ENCODE data around the gene SRP14.
"Not testable (repeated sequence)": the region's sequence is repeated elsewhere in the genome, so short reads cannot be mapped to it uniquely, and the experiment has no call there.

Gene SRP14

DNA sequence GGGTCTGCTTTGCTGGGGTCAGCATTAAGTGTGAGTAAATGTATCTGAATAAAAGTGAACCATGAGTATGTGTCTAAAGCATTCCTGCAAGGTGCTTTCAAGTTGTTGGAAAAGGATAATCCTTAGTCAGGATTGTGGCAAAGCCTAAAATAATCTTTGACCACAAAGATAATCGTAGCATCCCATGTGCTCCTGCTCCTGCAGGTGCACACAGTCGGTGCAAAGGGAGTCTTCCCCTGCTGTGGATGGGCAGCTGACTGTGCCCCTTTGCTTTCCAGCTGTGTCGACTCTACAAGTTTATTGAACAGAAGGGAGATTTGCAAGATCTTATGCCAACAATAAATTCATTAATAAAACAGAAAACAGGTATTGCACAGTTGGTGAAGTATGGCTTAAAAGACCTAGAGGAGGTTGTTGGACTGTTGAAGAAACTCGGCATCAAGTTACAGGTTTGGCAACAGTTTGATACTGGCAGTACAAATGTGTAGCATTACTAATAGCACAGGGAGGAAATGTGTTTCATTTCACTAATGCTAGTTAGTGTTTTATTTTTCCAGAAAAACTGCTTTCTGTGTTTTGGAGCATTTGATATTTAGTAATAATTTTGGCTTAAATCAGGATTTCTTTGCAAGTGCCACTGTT is 22.6 kb downstream of the SRP14 start:
- DNase-seq: no peak

DNA sequence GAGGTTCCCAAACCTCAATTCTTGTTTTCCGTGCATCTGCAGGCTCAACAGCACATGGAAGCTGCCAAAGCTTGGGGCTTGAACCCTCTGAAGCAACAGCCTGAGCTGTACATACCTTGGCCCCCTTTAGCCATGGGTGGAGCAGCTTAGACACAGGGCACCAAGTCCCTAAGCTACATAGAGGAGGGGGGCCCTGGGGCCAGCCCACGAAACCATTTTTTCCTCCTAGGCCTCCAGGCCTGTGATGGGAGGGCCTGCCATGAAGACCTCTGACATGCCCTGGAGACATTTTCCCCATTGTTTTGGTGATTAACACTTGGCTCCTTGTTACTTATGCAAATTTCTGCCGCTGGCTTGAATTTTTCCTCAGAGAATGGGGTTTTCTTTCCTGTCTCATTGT is 24.6 kb downstream of the SRP14 start:
- no peak for DNase-seq

DNA sequence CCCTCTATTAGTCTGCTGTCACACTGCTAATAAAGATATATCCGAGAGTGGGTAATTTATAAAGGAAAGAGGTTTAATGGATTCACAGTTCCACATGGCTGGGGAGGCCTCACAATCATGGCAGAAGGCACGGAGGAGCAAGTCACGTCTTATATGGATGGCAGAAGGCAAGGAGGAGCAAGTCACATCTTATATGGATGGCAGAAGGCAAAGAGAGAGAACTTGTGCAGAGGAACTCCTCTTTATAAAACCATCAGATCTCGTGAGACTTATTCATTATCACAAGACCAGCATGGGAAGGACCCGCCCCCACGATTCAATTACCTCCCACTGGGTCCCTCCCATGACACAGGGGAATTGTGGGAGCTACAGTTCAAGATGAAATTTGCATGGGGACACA is 25.6 kb downstream of the SRP14 start:
- DNase-seq: not testable (repeated sequence)

DNA sequence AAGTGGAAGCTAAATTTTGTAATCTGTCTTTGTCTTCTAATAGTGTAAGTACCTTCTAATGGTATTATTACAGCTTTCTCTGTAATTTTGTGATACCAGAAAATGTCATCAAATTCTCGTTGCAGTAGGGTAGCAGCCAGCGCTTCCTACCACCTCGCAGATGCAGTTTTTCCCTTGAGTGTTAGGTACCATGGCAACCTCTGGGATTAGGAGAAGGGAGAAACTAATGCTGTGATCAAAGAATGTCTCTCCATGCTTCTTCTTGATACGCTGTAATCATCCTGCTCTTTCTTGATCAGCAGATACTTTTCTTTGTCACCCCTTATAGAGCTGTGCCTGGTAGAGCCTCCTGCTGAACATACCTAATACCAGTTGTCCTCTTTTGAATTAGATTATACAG is 27.7 kb downstream of the SRP14 start:
- DNase-seq: no peak

DNA sequence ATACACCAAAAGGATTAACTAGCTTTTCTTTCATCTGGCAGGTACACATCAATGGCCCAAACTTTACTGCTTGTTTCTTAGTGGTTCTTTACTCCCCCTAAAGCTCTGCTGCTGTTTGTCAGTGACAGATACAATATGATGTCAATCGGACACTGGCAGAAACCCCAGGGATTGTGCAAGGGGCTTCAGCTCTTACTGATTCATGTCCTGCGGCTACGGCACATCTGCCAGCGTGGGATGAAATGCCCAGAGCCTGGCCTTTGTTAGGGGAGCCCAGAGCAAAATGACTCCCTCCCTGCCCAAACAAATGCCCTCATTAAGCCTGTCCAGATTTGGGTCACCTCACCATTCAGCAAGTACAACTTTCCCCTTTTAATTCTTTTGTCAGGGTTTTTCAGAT is 28.3 kb downstream of the SRP14 start:
- no peak for DNase-seq

DNA sequence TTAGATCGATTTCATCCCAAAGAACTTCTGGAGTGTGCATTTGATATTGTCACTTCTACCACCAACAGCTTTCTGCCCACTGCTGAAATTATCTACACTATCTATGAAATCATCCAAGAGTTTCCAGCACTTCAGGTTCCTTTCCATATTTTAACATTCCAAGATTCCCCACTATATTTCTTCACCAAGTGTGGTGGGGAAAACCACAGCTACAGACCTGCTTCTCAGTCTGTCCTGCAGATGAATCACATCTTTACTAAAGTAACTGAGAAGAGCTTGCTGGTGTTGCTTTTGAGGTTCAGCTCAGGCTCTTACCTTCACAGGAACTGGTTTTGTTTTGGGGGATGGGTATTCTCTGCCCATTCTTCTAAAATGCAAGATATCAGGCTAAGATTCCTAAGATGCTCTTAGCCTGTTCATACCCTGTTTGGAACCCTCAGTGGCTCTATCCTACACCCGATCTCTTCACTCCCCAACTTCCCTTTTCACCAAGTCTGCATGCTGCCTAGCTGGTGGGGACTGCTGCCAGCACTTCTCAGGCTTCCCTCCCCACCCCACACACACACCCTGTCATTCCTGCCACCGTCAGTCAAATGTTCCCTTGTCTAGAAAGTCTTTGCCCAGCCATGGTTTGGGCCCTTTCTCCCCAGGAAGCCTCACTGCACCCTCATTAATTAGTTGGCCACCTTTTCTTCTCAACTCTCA is 30.8 kb downstream of the SRP14 start:
- no peak for DNase-seq

DNA sequence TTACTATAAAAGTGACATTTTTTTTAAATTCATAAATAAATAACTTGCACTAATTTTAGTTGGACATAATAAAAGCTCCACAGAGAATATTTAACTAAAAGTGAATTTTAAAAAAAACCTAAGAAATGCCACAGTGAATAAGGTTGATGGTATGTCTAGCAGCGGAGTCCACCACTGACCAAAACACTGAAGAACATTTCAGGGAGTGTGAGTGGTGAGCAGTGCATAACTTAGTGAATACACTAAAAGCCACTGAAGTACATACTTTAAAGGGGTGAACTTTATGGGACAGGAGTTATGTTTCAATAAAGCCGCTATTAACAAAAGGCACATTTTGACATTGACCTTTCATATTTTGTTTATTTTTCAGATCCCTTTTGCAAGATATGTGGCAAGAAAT is 32.3 kb downstream of the SRP14 start:
- no peak for DNase-seq

DNA sequence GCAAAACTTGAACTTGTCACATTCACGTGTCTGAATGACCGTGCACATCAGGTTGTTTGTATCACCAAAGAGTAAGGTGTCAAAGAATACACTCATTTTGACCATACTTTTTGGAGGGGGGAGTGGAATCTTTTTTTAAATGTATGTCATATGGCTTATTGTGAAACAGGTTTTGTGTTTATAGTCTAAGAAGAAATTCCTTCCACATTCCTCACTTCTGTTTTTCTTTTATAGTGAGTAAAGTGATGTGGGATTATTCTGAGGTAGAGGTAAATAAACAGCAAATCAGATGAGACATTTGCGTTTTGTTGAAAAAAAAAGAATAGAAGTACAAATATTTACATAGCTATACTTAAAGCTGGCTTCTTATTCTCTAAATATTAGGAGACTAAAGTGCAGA is 33.0 kb downstream of the SRP14 start:
- DNase-seq: no peak

DNA sequence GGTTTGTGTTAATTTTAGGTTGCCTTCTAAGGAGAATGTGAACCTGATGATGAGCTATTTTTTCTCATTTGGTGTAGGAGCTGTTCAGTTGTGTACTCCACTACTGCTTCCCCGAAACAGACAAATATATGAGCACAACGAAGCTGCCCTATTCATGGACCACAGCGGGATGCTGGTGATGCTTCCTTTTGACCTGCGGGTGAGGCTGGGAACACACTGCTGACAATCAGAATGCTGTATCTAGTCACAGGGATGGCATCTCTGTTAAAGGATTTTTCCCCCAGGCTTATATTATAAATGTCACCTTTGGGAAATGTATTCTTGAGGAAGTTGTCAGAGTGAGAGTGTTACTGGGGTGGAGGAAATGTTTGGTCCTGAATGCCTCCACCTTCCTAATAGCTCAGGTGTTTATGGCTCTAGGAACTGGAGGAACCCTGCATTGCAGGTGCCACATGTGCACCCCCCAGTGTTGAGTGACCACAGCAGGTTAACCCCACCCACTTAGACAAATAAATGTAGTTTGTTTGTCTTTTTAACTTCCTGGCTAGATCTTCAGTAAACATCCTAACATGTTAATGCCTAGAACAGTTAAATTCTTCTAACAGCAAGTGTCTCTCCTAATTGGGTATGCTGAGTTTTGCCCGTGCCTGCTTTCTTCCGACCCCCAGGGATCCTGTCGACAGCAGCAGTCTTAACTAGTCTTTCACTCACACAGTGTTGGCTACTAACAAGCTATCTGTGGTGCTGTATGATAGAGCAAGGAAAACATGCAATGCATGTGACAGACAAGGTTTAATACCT is 35.7 kb downstream of the SRP14 start:
- no peak for DNase-seq

DNA sequence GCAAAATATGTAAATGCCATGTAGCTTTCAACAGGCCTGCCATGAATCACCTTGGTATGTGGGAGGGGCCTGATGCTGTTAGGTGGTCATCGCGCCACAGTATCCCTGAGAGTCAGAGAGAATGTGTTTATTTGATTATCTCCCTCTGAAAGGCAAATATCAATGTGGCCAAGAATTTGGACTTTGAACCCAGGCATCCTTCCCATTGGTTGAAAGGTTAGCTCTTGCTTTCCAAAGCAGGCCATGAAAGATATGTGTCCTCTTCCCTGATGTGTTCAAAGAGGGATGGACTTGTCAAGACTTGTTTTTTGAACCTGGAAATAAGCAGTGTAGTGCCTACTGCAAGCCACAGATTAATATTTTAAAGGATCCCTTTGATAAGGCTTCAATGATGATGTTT is 36.7 kb downstream of the SRP14 start:
- no peak for DNase-seq

DNA sequence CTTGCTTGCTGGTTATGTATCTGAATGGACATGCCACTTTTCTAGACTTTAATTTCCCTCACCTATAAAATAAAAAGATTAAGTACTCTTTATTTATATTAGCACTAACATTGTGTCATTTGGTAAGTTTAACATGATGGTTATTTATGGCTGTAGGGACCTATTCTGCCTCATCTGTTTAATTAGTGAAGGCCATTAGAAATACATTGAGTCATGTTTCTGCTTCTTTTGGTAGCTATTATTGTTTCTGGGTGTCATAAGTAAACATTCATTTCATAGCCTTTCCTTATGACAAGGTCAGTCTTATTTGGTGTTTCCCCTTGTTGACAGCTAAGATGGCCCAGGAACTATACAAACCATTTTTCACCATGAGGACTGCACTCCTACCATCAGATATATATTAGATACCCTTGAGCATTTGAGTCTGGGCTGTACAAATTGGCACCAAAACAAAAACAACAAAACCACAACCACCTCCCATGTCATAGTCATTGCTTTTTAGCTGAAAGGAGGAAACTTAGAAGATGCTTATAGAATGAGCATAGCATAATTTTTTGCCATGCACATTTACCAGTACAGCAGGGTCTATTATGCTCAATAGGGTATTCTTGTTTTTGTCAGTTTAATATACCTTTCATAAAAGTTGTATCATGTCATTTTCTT is 39.3 kb downstream of the SRP14 start:
- DNase-seq: no peak

DNA sequence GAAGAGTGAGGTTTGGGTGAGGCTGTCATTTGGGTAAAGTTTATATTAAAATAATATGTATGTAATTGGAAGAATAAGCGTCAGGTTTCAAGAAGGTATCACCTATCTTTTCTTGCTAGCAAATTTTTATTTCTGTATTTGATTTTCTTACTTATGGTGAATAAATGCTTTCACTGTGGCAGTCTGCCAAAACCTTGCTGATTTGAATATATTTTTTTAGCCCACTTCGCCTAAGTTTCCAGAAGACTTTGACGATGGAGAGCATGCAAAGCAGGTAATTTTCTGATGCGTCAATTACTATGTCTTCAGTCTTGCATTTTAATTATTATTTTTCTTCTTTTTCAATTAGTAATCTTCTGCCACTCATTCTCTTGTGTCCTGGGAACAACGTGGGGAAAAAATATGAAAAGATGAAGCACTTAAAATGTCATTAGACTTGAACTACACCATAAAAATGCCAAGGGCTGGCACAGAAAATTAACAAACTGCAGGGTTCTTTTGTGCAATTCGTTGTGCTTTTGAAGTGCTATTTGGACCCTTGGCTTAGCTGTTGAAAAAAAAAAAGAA is 40.4 kb downstream of the SRP14 start:
- no peak for DNase-seq

DNA sequence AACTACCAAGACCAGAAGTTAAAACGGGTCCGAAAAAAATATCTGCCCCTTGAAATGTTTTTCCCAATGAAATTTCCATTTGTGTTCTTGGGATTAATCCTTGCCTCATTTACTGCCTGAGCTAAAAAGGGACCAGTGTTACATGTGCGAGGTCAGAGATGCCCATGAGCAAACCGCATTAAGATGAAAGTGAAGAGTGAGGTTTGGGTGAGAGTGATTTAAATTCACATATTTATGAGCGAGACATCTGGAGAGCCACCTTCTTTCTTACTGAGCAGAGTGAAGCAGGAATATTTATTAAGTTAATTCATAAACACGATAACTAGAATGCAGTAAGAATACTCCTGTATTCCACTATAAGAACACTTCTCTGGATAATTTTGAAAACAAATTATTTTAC is 41.3 kb downstream of the SRP14 start:
- DNase-seq: no peak

DNA sequence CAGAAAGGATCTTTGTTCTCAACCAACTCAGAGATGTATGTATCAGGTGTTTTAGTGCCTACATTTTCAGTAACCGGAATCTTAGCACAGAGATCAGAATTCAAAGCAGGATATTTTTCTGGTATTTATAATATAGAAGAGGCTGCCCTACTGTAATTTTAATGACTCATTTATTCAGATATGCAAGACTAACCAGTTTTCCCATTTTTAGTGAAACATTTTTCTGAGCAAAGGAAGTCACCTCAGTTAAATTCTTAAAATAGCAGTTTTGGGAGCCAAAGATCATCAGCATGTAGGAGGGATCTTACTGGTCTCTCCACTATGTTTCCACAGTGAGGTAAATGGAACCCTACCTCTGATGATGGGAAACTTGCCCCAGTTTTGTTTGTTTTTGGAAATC is 42.0 kb downstream of the SRP14 start:
- no peak for DNase-seq

DNA sequence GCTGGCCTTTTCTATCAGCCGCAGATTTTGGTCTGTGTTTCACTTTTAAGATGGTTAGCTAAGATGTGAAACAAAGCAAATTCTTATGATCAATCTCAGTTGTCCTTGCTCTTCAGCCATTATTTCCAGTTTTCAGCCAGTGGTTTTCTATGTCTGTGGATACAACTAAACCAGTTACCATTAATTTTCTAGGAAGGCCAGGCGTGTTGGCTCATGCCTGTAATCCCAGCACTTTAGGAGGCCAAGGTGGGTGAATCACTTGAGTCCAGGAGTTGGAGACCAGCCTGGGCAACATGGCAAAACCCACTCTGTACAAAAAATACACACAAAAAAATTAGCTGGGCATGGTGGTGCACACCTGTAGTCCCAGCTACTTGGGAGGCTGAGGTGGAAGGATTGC is 42.8 kb downstream of the SRP14 start:
- DNase-seq: not testable (repeated sequence)

DNA sequence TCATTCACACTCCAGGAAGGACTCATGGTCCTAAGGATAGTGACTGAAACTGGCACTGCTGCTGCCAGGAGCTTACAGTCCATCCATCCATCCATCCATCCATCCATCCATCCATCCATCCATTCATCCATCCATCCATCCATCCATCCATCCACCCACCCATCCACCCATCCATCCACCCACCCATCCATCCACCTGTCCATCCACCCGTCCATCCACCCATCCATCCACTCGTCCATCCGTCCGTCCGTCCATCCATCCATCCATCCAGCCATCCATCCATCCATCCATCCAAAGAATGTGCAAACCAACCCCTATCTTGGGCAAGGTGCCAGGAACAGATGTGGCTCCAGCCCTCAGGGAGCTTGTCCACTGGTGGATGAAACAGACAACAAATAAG is 46.0 kb downstream of the SRP14 start:
- DNase-seq: not testable (repeated sequence)

DNA sequence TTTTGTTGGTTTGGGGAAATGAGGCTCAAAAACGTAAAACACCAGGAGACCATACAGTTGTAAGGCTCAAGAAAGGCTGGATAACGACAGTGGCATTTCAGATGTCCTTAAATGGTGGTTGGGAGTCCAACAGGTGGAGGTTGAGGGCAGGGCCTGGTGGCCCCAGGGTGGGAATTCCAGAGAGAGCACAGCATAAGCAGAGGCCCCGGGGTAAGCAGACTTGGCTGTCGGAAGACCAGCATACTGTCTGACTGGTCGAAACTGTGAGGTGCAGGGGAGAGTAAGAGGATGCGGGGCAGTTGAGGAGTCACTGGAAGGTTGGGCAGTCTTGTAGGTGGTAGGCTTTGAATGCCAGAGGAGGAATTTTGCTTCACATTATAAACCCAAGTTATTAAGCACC is 48.3 kb downstream of the SRP14 start:
- DNase-seq: no peak

DNA sequence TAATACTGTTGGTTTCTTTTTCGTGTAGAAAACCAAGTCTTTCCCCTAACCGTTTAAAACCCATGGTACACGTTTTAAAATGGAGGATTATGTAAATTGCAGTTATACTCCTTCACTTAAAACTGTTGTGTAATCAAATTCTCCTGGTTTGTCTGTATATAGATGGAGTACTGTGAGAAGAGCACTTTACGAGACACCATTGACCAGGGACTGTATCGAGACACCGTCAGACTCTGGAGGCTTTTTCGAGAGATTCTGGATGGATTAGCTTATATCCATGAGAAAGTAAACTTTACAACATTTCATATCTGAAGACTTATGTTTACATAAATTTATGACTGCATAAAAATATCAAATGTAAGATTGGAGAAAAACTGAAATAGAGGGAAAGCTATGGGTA is 51.2 kb downstream of the SRP14 start:
- no peak for DNase-seq
